Neural cell (in vitro differentiated cells): ENCODE data around the gene TTLL12. TPM values are rescaled to one million over a fixed set of nuclear protein-coding genes. Genes with fewer than 3 reads are reported as not detected.

Source experiments
- H2AFZ ChIP-seq: fragments of 200-600, 300-800 bp; sonication (generic), shearing (Covaris generic); 2 replicates; pipeline ENCODE4 v1.6.0; 2014; ENCODE audit warnings: low read depth, mild to moderate bottlenecking, antibody characterized with exemption, low read length, moderate library complexity
- H3F3A ChIP-seq: fragments of 200-600 bp; shearing (Covaris generic); 2 replicates; pipeline ENCODE4 v1.6.1; 2016; ENCODE audit warnings: mild to moderate bottlenecking, moderate library complexity, mixed read lengths, antibody characterized with exemption, low read length; ENCODE audit not compliant: insufficient read depth, poor library complexity, severe bottlenecking
- H3K27ac ChIP-seq: fragments of 200-600, 300-800 bp; sonication (generic), shearing (Covaris generic); 2 replicates; pipeline ENCODE4 v1.5.1; 2014; ENCODE audit warnings: mild to moderate bottlenecking, low read length, moderate library complexity
- H3K27me3 ChIP-seq: fragments of 300-800, 200-600 bp; sonication (generic), shearing (Covaris generic); 2 replicates; pipeline ENCODE4 v1.6.0; 2014; ENCODE audit warnings: mild to moderate bottlenecking, low read depth, low read length, moderate library complexity; ENCODE audit not compliant: insufficient read depth
- H3K36me3 ChIP-seq: fragments of 300-800, 200-600 bp; sonication (generic), shearing (Covaris generic); 2 replicates; pipeline ENCODE4 v1.5.1; 2014; ENCODE audit warnings: mild to moderate bottlenecking, antibody characterized with exemption, low read length, moderate library complexity; ENCODE audit not compliant: insufficient read depth
- H3K4me2 ChIP-seq: fragments of 300-800, 200-600 bp; sonication (generic), shearing (Covaris generic); 2 replicates; pipeline ENCODE4 v1.6.0; 2014; ENCODE audit warnings: mild to moderate bottlenecking, low read length
- H3K4me3 ChIP-seq: fragments of 300-800, 200-600 bp; sonication (generic), shearing (Covaris generic); 2 replicates; pipeline ENCODE4 v1.5.1; 2014; ENCODE audit warnings: mild to moderate bottlenecking, low read length, moderate library complexity
- H3K79me2 ChIP-seq: fragments of 200-600 bp; shearing (Covaris generic); replicated peaks from 2 replicates; pipeline ENCODE4 v1.6.0; 2014; ENCODE audit warnings: mild to moderate bottlenecking, low read length, moderate library complexity; ENCODE audit not compliant: insufficient read depth
- H3K9ac ChIP-seq: fragments of 300-800, 200-600 bp; sonication (generic), shearing (Covaris generic); 2 replicates; pipeline ENCODE4 v1.6.1; 2016; ENCODE audit warnings: mild to moderate bottlenecking, low read length, mixed read lengths
- H3K9me2 ChIP-seq: fragments of 200-600 bp; shearing (Covaris generic); 2 replicates; pipeline ENCODE4 v1.6.1; 2016; ENCODE audit warnings: mild to moderate bottlenecking, low read length, mixed read lengths; ENCODE audit not compliant: insufficient read depth
- H3K9me3 ChIP-seq: fragments of 200-600, 300-800 bp; sonication (generic), shearing (Covaris generic); 2 replicates; pipeline ENCODE4 v1.6.1; 2016; ENCODE audit warnings: mild to moderate bottlenecking, mixed run types, low read length, moderate library complexity, mixed read lengths
- H4K20me1 ChIP-seq: fragments of 200-600 bp; shearing (Covaris generic); 2 replicates; pipeline ENCODE4 v1.6.1; 2016; ENCODE audit warnings: mild to moderate bottlenecking, mixed run types; ENCODE audit not compliant: insufficient read depth
- EP300 ChIP-seq: fragments of 450-650 bp; conservative IDR thresholded peaks from 2 replicates; pipeline ENCODE4 v1.6.1; 2014; ENCODE audit warnings: antibody characterized with exemption, mild to moderate bottlenecking, moderate library complexity; ENCODE audit not compliant: poor library complexity, severe bottlenecking
- EZH2 ChIP-seq: fragments of 200-600, 300-800 bp; shearing (Covaris generic), sonication (generic); IDR thresholded peaks from 2 replicates; pipeline ENCODE4 v1.6.1; 2014; ENCODE audit warnings: antibody characterized with exemption, low read length, borderline replicate concordance, mild to moderate bottlenecking; ENCODE audit not compliant: insufficient read depth, poor library complexity, severe bottlenecking
- MXI1 ChIP-seq: fragments of 450-650 bp; conservative IDR thresholded peaks from 2 replicates; pipeline ENCODE4 v1.6.1; 2014; ENCODE audit warnings: antibody characterized with exemption, mild to moderate bottlenecking; ENCODE audit not compliant: poor library complexity, severe bottlenecking
- POLR2AphosphoS5 ChIP-seq: IDR thresholded peaks from 2 replicates; pipeline ENCODE4 v1.6.1; 2012
- RAD21 ChIP-seq: fragments of 450-650 bp; conservative IDR thresholded peaks from 2 replicates; pipeline ENCODE4 v1.6.1; 2014; ENCODE audit warnings: antibody characterized with exemption, mild to moderate bottlenecking, moderate library complexity
- SMC3 ChIP-seq: fragments of 450-650 bp; conservative IDR thresholded peaks from 2 replicates; pipeline ENCODE4 v1.6.1; 2014; ENCODE audit warnings: antibody characterized with exemption, mild to moderate bottlenecking, moderate library complexity; ENCODE audit not compliant: poor library complexity
- TAF1 ChIP-seq: IDR thresholded peaks from 2 replicates; pipeline ENCODE4 v1.6.1; 2012; ENCODE audit warnings: low read depth
- polyA plus RNA-seq: library from polyadenylated mRNA; depleted of rRNA; stranded (reverse); fragments of >200 nt; gene quantifications from 2 replicates; pipeline ENCODE4 v1.2.3, GENCODE V29; 2014
- TF ChIP-seq, protein P1 (sequence below): IDR thresholded peaks from 2 replicates; pipeline ENCODE4 v1.6.1; 2012; ENCODE audit warnings: borderline replicate concordance
- TF ChIP-seq, protein P2 (sequence below): fragments of 450-650 bp; IDR thresholded peaks from 2 replicates; pipeline ENCODE4 v1.5.1; 2014; ENCODE audit warnings: antibody characterized with exemption, mild to moderate bottlenecking, moderate library complexity; ENCODE audit not compliant: poor library complexity, severe bottlenecking

TTLL12 gene
- polyA plus RNA-seq, 1 donor from 2014 or later = 22.2 TPM

DNA sequence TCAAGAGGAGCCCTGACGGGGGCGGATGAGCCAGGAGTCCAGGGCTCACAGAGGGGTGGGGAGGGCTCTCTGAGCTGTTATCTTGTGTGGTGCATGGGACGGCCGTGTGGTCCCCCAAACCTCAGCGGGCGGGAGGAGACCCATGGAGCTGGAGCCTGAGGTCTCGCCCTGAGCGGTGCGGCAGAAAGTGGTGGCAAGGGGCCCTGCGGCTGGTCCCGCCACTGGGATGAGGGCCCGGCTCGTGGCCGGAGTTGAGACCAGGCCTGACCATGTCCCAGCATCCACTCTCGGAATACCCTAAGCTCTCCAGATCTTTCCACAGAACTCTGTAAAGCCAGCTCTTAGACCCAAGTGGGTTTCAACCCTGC is 22.6 kb upstream of the TTLL12 start:
- H3K79me2 ChIP-seq = no peaks in the 10 kb centered on the region
- no peaks in the 10 kb centered on the region for H3F3A ChIP-seq
- no peaks in the 10 kb centered on the region for H3K9me2 ChIP-seq
- no peaks in the 10 kb centered on the region for H3K27me3 ChIP-seq
- H3K9me3 ChIP-seq = no peaks in the 10 kb centered on the region
- no peak for TF ChIP-seq RAD21
- TF ChIP-seq, protein P1, sequence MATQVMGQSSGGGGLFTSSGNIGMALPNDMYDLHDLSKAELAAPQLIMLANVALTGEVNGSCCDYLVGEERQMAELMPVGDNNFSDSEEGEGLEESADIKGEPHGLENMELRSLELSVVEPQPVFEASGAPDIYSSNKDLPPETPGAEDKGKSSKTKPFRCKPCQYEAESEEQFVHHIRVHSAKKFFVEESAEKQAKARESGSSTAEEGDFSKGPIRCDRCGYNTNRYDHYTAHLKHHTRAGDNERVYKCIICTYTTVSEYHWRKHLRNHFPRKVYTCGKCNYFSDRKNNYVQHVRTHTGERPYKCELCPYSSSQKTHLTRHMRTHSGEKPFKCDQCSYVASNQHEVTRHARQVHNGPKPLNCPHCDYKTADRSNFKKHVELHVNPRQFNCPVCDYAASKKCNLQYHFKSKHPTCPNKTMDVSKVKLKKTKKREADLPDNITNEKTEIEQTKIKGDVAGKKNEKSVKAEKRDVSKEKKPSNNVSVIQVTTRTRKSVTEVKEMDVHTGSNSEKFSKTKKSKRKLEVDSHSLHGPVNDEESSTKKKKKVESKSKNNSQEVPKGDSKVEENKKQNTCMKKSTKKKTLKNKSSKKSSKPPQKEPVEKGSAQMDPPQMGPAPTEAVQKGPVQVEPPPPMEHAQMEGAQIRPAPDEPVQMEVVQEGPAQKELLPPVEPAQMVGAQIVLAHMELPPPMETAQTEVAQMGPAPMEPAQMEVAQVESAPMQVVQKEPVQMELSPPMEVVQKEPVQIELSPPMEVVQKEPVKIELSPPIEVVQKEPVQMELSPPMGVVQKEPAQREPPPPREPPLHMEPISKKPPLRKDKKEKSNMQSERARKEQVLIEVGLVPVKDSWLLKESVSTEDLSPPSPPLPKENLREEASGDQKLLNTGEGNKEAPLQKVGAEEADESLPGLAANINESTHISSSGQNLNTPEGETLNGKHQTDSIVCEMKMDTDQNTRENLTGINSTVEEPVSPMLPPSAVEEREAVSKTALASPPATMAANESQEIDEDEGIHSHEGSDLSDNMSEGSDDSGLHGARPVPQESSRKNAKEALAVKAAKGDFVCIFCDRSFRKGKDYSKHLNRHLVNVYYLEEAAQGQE = no peak
- TF ChIP-seq MXI1 = no peak
- TF ChIP-seq POLR2AphosphoS5 = no peak
- no peak for TF ChIP-seq SMC3
- TF ChIP-seq TAF1 = no peak
- TF ChIP-seq EP300 = no peak
- TF ChIP-seq, protein P2, sequence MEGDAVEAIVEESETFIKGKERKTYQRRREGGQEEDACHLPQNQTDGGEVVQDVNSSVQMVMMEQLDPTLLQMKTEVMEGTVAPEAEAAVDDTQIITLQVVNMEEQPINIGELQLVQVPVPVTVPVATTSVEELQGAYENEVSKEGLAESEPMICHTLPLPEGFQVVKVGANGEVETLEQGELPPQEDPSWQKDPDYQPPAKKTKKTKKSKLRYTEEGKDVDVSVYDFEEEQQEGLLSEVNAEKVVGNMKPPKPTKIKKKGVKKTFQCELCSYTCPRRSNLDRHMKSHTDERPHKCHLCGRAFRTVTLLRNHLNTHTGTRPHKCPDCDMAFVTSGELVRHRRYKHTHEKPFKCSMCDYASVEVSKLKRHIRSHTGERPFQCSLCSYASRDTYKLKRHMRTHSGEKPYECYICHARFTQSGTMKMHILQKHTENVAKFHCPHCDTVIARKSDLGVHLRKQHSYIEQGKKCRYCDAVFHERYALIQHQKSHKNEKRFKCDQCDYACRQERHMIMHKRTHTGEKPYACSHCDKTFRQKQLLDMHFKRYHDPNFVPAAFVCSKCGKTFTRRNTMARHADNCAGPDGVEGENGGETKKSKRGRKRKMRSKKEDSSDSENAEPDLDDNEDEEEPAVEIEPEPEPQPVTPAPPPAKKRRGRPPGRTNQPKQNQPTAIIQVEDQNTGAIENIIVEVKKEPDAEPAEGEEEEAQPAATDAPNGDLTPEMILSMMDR = no peak
- no peak for TF ChIP-seq EZH2
- H3K36me3 ChIP-seq = no peaks in the 10 kb centered on the region
- H3K4me2 ChIP-seq = no peak overlapping the region
- H3K27ac ChIP-seq = no peak overlapping the region
- H3K4me3 ChIP-seq = no peak overlapping the region
- no peak overlapping the region for H2AFZ ChIP-seq
- H3K9ac ChIP-seq = no peak overlapping the region
- no peaks in the 10 kb centered on the region for H4K20me1 ChIP-seq

GRCh38 chr22:43208703-43209522 is 22.0 kb upstream of the TTLL12 start:
- no peaks in the 10 kb centered on the region for H4K20me1 ChIP-seq
- no peak overlapping the region for H3K4me2 ChIP-seq
- H3K9ac ChIP-seq = no peak overlapping the region
- no peaks in the 10 kb centered on the region for H3K9me2 ChIP-seq
- no peak overlapping the region for H2AFZ ChIP-seq
- TF ChIP-seq TAF1 (no peak), SMC3 (no peak), MXI1 (no peak), RAD21 (no peak), POLR2AphosphoS5 (no peak), EZH2 (no peak), EP300 (no peak)
- TF ChIP-seq, protein P1 = no peak
- TF ChIP-seq, protein P2 = no peak
- no peaks in the 10 kb centered on the region for H3K9me3 ChIP-seq
- H3K36me3 ChIP-seq = no peaks in the 10 kb centered on the region
- H3F3A ChIP-seq = no peaks in the 10 kb centered on the region
- H3K79me2 ChIP-seq = no peaks in the 10 kb centered on the region
- H3K27me3 ChIP-seq = no peaks in the 10 kb centered on the region
- no peak overlapping the region for H3K4me3 ChIP-seq
- H3K27ac ChIP-seq = no peak overlapping the region
